ENCODE measurements around the gene NAPB. TPM values are rescaled to one million over a fixed set of nuclear protein-coding genes. Genes with fewer than 3 reads are reported as not detected.

The NAPB gene
- total and polyA plus RNA-seq, 2 of the 8 experiments (the other 6 are each of a cell fraction or from before 2014, with no cell fraction given), result 6.2 to 12.3 TPM

- Histone ChIP-seq H2BK12ac (ENCODE audit: low read depth, low read length) (no peak overlapping the region), H3K4me3 (ENCODE audit: extremely low read depth in 1 of 4, insufficient read depth in 2 of 4, low read depth in 3 of 4, low read length in 4 of 4) (no peak overlapping the region), H2AK5ac (ENCODE audit: low read depth, low read length) (no peak overlapping the region), H2BK120ac (replicated peaks; ENCODE audit: low read depth, low read length) (no peak overlapping the region), H2BK5ac (ENCODE audit: low read depth, low read length) (no peak overlapping the region), H3K27ac (ENCODE audit: low read depth, low read length) (no peak overlapping the region), H2BK20ac (ENCODE audit: low read length) (no peak overlapping the region), H4K8ac (ENCODE audit: extremely low read depth, insufficient read depth, low read length) (no peak overlapping the region), H3K4me2 (ENCODE audit: insufficient read depth in 1 of 2, low read depth in 2 of 2, low read length in 2 of 2) (no peak overlapping the region), H2AFZ (ENCODE audit: low read length) (no peak overlapping the region), H3K18ac (ENCODE audit: extremely low read depth, low read length) (no peak overlapping the region), H3K23me2 (ENCODE audit: low read depth, low read length) (peaks cover 2% of the 10 kb centered on the region; the same call in 1 of the 2 replicates), H3K27me3 (replicated peaks in 1 of 4; ENCODE audit: control insufficient read depth in 3 of 4, extremely low read depth in 1 of 4, insufficient read depth in 3 of 4, low read length in 3 of 4) (no peaks in the 10 kb centered on the region), H3K23ac (ENCODE audit: insufficient read length) (no peak overlapping the region), H3K4ac (replicated peaks; ENCODE audit: insufficient read length, low read depth, low read length) (no peak overlapping the region), H3K79me2 (ENCODE audit: control insufficient read depth in 1 of 2, insufficient read depth in 2 of 2, low read length in 2 of 2) (peaks cover 0 to 51% of the 10 kb centered on the region in 2 experiments; a peak in 3 of 4 replicates), H4K5ac (ENCODE audit: insufficient read length, low read depth, low read length) (no peak overlapping the region), H3K14ac (ENCODE audit: insufficient read length) (no peak overlapping the region), H2BK15ac (ENCODE audit: low read length) (no peak overlapping the region), H3K56ac (replicated peaks; ENCODE audit: insufficient read length, low read depth, low read length) (no peak overlapping the region), H3K9ac (replicated peaks in 1 of 4; ENCODE audit: extremely low read depth in 1 of 4, low read depth in 3 of 4, low read length in 3 of 4) (no peak overlapping the region), H3K4me1 (replicated peaks in 1 of 4; ENCODE audit: control insufficient read depth in 3 of 4, insufficient read depth in 4 of 4, low read length in 3 of 4) (peaks cover 0 to 6% (median 5%) of the 10 kb centered on the region in 4 experiments; a peak in 4 of 7 replicates), H3K36me3 (ENCODE audit: control insufficient read depth in 2 of 4, insufficient read depth in 4 of 4, low read length in 3 of 4) (peaks cover 12 to 52% (median 32%) of the 10 kb centered on the region in 4 experiments), H3K79me1 (ENCODE audit: low read depth, low read length) (peaks cover 10% of the 10 kb centered on the region), H3K9me3 (ENCODE audit: insufficient read depth in 2 of 2, low read depth in 1 of 2, low read length in 1 of 2) (no peaks in the 10 kb centered on the region), H4K91ac (replicated peaks; ENCODE audit: insufficient read length, low read length) (no peak overlapping the region), H4K20me1 (replicated peaks in 1 of 2; ENCODE audit: control insufficient read depth in 1 of 2, insufficient read depth in 2 of 2, low read length in 2 of 2) (peaks cover 12 to 21% of the 10 kb centered on the region in 2 experiments)
- DNase-seq (ENCODE audit: low read depth in 1 of 2, low spot score in 2 of 2), result no peak
- TF ChIP-seq BCL11A (IDR thresholded peaks at IDR 0.05; ENCODE audit: low read depth in 2 of 2, low read length in 2 of 2) (no peak), JUND (IDR thresholded peaks at IDR 0.05; ENCODE audit: low read length) (no peak), CBX5 (IDR thresholded peaks at IDR 0.05; ENCODE audit: low read depth, low read length) (no peak)
- ChIA-PET CTCF (ENCODE audit: partially characterized antibody) (interaction anchor here (1.1 kb wide), 1 partner anchor 11 kb away, joined by 3 read pairs; no protein-coding TSS in a partner anchor), POLR2A (ENCODE audit: partially characterized antibody) (interaction anchor here (1.1 kb wide), 1 partner anchor 9 kb away, joined by 3 read pairs; no protein-coding TSS in a partner anchor)
- no peak for FAIRE-seq
Observed at GRCh38 chr20:23367770-23368169, 53.5 kb downstream of the NAPB start.
